HL-60 (cell line): ENCODE measurements around the gene KRT78.

Experiments
- DNase-seq, 2 experiments: peaks; one replicate each; pipeline ENCODE4 v3.0.0-alpha.2; 2010 to 2020; ENCODE audit warnings: low read depth in 1 of 2, low spot score in 1 of 2
- H3K27ac ChIP-seq: fragments of 250-450 bp; sonication (Bioruptor Pico); replicated peaks from 2 replicates; pipeline ENCODE4 v1.5.1; 2020; ENCODE audit warnings: mild to moderate bottlenecking, moderate library complexity
- H3K27me3 ChIP-seq: fragments of 250-450 bp; sonication (Bioruptor Pico); 2 replicates; pipeline ENCODE4 v1.5.1; 2021; ENCODE audit warnings: mild to moderate bottlenecking, moderate library complexity; ENCODE audit not compliant: insufficient read depth, poor library complexity, severe bottlenecking
- H3K4me3 ChIP-seq: replicated peaks from 2 replicates; pipeline ENCODE4 v1.5.1; 2011; ENCODE audit warnings: mild to moderate bottlenecking, control low read depth, low read length; ENCODE audit not compliant: insufficient read depth
- CTCF ChIP-seq: IDR thresholded peaks from one replicate; pipeline ENCODE4 v1.5.1; 2011; ENCODE audit warnings: low read length, control low read depth, inconsistent platforms; ENCODE audit not compliant: insufficient read depth
- GABPA ChIP-seq: IDR thresholded peaks from 2 replicates; pipeline ENCODE4 v1.6.1; 2012; ENCODE audit warnings: low read depth
- POLR2AphosphoS5 ChIP-seq: IDR thresholded peaks from 2 replicates; pipeline ENCODE4 v1.6.1; 2012; ENCODE audit warnings: low read depth
- REST ChIP-seq: IDR thresholded peaks from 2 replicates; pipeline ENCODE4 v1.6.1; 2012; ENCODE audit warnings: low read depth; ENCODE audit not compliant: insufficient replicate concordance
- SPI1 ChIP-seq: IDR thresholded peaks from 2 replicates; pipeline ENCODE4 v1.6.1; 2012; ENCODE audit warnings: low read depth, mild to moderate bottlenecking, borderline replicate concordance

KRT78 gene

GRCh38 chr12:52788876-52789636 is 59.7 kb downstream of the KRT78 start:
- no peak for DNase-seq
- Histone ChIP-seq H3K4me3 (no peak overlapping the region), H3K27ac (no peak overlapping the region), H3K27me3 (peaks cover 28% of the 10 kb centered on the region)
- TF ChIP-seq CTCF = no peak
- TF ChIP-seq REST = no peak
- no peak for TF ChIP-seq SPI1
- no peak for TF ChIP-seq POLR2AphosphoS5
- no peak for TF ChIP-seq GABPA

GRCh38 chr12:52788192-52788875 is 60.5 kb downstream of the KRT78 start:
- H3K4me3 ChIP-seq = no peak overlapping the region
- TF ChIP-seq GABPA (no peak), POLR2AphosphoS5 (no peak), REST (no peak), SPI1 (no peak), CTCF (no peak)
- DNase-seq = no peak
- H3K27me3 ChIP-seq = peaks cover 28% of the 10 kb centered on the region
- no peak overlapping the region for H3K27ac ChIP-seq
